KOPT-K1 (cell line): Measurements from ENCODE around the gene ASAP2.

Experiments used
- H3K27ac ChIP-seq: fragments of 200-600 bp; sonication (generic); 2 replicates; pipeline ENCODE4 v1.5.1; 2016; ENCODE audit warnings: antibody characterized with exemption, mild to moderate bottlenecking, low read depth, low read length; ENCODE audit not compliant: poor library complexity, severe bottlenecking
- H3K36me3 ChIP-seq: fragments of 200-600 bp; sonication (generic); 2 replicates; pipeline ENCODE4 v1.5.1; 2017; ENCODE audit warnings: antibody characterized with exemption, mild to moderate bottlenecking, low read length, moderate library complexity; ENCODE audit not compliant: insufficient read depth
- H3K9me3 ChIP-seq: fragments of 200-600 bp; sonication (generic); 2 replicates; pipeline ENCODE4 v1.5.1; 2017; ENCODE audit warnings: antibody characterized with exemption, low read length, mild to moderate bottlenecking; ENCODE audit not compliant: insufficient read depth, poor library complexity, severe bottlenecking

The ASAP2 gene

DNA sequence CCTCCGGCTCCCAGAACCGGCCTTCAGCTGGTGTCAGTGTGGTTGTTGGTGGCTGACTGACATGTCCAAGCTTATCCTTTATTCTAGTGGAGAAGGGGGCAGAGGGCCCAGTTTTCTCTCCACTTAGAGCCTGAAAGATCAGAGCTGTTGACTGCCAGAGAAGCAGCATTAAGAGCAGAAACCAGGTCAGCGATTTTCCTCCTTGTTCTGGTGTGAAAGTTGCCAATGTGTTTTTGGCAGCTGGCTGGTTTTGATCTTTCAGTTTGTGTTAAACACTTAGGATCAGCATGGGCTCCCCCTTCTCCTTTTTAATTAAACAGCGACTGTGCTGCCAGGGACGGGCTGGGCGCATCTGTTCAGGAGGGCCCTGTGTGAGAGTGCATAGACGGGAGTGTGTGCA, 100.9 kb downstream of the ASAP2 start:
- Histone ChIP-seq H3K9me3 (no peaks in the 10 kb centered on the region), H3K36me3 (no peaks in the 10 kb centered on the region), H3K27ac (no peak overlapping the region)

DNA sequence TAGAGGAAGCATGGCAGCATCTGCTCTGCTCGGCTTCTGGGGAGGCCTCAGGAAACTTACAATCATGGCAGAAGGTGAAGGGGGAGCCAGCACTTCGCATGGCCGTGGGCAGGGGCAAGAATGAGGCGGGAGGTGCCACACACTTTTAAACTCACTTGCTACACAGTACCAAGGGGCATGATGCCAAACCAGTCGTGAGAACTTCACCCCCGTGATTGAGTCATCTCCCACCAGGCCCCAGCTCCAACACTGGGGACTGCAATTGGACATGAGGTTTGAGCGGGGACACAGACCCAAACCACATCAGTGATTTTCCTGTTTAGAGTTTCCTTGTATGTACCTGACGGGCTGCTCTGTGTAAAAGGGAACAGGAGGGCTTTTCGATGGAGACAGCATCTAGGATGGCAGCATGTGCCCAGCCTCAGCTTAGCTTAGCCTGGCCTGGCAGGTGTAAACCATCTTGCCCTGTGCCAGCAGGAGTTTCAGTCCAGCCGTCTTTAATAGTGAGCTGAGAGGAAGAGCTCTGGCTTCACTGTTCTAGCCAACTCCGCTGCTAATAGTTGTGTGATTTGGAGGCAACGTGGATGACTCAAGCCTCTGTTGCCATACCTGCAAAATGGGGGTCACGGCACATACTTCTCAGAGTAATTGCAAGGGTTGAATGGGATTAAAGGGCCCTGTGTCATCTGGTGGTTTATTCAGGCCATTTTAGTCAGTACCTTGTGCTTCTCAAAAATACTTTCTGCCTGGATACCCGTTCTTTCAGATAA, 101.8 kb downstream of the ASAP2 start:
- H3K27ac ChIP-seq = no peak overlapping the region
- H3K36me3 ChIP-seq = no peaks in the 10 kb centered on the region
- no peaks in the 10 kb centered on the region for H3K9me3 ChIP-seq

DNA sequence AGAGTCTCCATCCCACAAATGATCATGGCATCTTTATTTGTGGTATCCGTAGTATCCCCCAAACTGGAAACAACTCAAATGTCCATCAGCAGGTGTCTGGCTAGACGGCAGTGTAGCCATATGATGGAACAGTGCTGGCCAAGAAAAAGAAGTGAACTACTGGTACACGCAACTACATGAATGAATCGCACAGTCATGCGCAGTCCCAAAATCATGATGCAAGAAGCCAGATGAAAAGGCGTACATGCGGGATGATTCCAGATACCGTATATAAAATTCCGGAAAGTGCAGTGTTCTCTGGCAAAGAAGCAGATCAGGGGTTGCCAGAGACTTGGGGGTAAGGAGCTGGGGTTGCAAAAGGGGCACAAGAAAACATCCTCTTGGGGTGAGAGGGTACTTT, 102.5 kb downstream of the ASAP2 start:
- Histone ChIP-seq H3K9me3 (no peaks in the 10 kb centered on the region), H3K36me3 (no peaks in the 10 kb centered on the region), H3K27ac (no peak overlapping the region)

DNA sequence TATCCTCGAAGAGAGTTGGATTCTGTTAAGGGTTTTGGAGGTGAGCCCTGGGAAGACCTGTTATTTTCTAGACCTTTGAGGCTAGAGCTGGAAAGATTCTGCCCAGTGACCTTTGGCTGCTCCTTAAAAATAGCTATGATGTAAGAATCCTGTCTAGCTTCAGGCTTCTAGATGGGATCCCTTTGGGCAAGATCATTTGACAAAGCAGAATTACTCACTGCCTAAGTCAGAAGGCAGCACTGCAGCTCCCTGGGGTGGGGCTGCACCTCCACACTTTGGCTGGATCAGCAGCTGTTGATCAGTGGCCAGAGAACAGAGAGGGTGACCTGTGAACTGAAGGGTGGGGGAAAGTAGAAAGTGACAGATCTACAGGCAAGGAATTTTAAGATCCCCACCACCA, 103.8 kb downstream of the ASAP2 start:
- Histone ChIP-seq H3K27ac (no peak overlapping the region), H3K9me3 (no peaks in the 10 kb centered on the region), H3K36me3 (no peaks in the 10 kb centered on the region)

DNA sequence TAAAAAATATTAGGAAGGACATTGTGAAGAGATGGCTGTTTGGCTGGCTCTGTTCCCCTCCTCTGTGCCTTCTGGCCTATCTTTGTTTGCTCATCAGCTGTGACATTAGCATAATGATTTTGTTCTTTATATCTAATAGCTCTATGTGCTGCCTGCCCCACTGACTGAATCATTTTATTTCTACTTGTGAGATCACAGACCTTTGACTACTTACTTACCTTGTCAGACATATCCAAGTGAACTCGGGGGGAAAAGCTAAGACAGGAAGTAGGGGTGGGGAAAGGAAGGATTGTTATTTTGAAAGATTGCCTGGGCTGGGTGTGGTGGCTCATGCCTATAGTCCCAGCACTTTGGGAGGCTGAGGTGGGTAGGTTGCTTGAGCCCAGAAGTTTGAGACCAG, 104.2 kb downstream of the ASAP2 start:
- Histone ChIP-seq H3K27ac (no peak overlapping the region), H3K36me3 (no peaks in the 10 kb centered on the region), H3K9me3 (no peaks in the 10 kb centered on the region)

DNA sequence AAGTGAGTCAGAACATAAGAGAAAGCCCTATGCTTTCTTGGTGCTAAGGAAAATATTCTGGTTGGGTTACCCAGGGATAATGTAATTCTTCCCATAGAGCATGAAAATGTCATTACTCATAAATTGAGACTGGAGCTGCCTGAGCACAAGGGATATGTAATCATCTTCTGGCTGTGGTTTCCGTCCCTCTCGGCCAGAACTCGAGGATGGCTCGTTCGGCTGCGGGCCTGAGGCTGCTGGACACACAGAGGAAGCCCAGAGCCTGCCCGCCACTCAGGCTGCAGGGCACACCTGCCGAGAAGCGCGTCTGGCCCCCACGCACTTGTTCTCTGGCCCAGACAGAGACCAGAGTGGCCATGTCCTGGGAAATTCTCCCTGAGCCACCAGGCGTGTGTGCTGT, 104.9 kb downstream of the ASAP2 start:
- H3K27ac ChIP-seq = no peak overlapping the region
- no peaks in the 10 kb centered on the region for H3K9me3 ChIP-seq
- H3K36me3 ChIP-seq = no peaks in the 10 kb centered on the region

DNA sequence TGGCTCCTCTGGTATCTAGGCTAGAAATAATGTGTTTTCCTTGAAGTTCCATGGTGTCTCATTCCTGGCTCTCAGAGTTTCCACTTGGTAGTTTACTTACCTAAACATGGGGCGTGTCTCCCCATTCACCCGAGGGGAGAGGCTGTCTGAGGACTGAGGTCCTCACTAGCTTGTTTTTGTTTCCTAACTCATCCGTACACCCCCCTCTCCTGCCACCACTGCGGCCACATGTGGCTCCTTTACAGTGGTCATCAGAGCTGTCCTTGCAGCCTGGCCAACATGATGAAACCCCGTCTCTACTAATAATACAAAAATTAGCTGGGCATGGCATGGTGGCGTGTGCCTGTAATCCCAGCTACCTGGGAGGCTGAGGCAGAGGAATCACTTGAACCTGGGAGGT, 106.0 kb downstream of the ASAP2 start:
- Histone ChIP-seq H3K9me3 (no peaks in the 10 kb centered on the region), H3K27ac (no peak overlapping the region), H3K36me3 (no peaks in the 10 kb centered on the region)

DNA sequence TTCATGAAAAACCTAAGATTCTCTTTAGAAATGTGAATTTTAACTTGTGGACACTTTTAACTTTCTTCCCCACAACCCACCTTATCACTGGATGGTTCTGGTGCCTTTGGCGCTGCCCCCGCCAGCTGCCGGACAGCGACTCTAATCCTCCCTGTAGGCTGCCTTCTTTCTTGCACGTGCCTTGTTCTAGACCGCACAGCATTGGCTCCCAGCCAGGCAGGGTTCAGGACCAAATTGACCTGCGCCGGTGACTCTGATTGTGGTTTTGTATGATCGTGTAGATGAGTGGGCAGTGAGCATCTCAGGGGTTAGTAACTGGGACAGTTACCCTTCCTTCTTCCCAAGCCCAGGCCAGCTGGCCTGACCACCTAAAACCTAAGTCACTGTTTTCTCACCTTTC, 106.8 kb downstream of the ASAP2 start:
- H3K9me3 ChIP-seq = no peaks in the 10 kb centered on the region
- no peak overlapping the region for H3K27ac ChIP-seq
- H3K36me3 ChIP-seq = no peaks in the 10 kb centered on the region

DNA sequence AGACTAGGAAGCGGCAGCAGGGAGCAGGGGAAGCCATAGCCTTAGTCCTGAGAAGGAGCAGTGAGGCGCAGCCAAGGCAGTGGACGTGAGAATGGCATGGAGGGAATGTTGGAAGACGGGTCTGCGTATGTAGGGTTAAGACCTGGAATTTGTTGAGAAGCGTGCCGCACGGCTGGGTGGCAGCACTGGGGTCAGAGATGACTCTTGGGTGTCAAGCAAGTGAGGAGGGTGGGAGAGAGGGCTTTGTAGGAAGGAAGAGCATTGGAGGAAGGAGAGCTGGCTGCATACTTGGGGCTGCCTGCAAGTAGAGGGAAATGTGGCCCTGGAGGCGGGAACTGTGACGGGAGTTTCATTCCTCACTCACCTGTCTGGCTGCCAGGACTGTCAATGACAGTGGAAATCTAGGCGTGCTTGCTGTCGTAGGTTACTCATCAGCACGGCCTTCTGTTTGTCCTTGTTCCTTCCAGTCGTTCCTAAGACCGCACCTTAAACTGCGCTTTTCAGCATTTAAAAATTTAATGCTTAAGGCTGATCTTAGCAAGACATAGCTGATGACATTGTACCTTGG, 108.8 kb downstream of the ASAP2 start:
- no peaks in the 10 kb centered on the region for H3K9me3 ChIP-seq
- no peak overlapping the region for H3K27ac ChIP-seq
- no peaks in the 10 kb centered on the region for H3K36me3 ChIP-seq

DNA sequence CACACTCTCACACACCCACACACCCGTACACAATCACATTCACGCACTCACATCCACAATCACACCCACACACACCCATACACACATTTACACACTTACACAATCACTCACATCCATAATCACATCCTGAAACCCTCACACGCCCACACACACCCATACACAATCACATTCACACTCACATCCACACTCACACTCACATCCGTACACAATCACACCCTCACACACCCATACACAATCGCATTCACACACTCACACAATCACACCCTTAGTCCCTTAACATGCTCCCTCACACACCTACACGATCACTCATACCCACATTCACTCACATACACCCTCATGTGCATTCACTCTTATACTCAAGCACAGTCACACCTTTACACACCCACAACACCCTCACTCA, 110.9 kb downstream of the ASAP2 start:
- H3K36me3 ChIP-seq = no peaks in the 10 kb centered on the region
- no peaks in the 10 kb centered on the region for H3K9me3 ChIP-seq
- no peak overlapping the region for H3K27ac ChIP-seq

DNA sequence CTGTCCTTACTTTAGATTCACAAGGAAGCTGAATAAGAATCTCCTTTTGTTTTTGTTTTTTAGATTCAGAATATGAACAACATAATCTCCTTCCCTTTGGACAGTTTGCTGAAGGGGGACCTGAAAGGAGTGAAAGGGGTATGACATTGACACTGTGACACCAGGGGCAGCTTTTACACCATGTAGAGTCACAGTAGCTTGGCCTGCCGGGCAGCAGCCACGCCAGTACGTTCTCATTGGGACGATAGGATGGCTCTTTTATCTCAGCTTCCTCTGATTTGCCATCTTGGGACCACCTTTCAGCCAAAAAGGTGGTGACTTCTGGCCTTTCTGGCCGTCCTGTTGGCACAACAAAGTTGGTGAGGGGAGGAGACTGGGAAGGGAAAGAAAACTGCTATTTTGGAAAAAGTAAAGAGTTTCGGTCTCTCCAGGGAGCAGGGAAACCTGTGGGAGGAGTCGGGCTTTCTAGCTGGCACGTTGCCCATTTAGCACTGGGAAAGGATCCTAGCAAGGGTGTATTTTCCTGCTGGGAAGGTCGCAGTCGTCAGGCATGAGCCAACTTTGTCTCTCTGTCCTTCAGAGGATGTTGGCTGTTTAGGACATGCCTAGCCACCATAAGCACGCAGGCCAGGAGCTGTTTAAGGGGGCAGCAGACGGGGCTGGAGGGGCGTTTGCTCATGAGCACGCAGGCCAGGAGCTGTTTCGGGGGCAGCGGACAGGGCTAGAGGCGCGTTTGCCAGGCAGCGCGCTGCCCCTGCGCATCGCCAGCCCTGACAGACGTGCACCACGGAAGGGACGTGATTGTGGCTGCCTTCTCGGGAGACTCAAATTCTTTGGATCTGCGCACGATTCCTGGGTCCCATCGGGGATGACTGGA, 112.1 kb downstream of the ASAP2 start:
- Histone ChIP-seq H3K36me3 (no peaks in the 10 kb centered on the region), H3K27ac (no peak overlapping the region)

DNA sequence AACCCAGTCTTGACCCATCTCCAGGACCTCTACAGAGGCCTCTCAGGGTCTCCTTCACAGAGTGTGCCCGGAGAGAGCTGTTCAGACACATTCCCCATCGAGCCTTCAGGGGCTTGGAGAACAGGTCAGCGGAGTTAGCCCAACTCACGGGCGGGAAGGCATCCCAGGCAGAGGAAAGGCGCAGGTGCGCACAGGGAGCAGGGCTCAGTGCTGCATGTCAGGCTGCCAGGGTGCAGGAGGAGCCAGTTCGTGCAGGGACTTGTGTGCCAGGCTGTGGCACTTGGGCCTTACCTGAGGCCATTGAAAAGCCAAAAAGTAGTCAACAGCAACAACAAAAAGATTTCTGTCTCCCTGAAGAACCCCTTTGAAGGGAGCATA, 112.7 kb downstream of the ASAP2 start:
- Histone ChIP-seq H3K27ac (no peak overlapping the region), H3K36me3 (no peaks in the 10 kb centered on the region), H3K9me3 (no peaks in the 10 kb centered on the region)

More for the DNA sequence above, 112.1 kb downstream of the ASAP2 start:
- H3K9me3 ChIP-seq = no peaks in the 10 kb centered on the region

DNA sequence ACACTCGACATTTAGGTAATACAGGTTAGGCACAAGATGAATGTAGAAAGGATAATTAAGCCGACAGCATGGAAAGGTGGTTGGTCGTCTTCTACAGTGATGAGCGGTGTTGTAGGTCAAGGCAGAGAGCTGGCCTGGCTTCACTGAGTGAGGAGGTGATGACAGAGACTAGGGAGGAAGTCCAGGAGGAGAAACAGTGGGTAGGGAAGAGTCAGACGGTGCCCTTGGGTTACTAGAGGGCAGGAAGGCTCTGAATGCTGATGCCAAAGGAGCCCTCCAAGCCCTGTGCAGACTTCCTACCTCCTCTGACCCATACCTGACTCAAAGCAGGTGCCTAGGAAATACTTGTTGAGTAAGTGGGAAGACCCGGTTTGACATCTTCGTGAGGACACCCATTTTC, 116.0 kb downstream of the ASAP2 start:
- H3K27ac ChIP-seq = no peak overlapping the region
- no peaks in the 10 kb centered on the region for H3K36me3 ChIP-seq
- H3K9me3 ChIP-seq = no peaks in the 10 kb centered on the region

DNA sequence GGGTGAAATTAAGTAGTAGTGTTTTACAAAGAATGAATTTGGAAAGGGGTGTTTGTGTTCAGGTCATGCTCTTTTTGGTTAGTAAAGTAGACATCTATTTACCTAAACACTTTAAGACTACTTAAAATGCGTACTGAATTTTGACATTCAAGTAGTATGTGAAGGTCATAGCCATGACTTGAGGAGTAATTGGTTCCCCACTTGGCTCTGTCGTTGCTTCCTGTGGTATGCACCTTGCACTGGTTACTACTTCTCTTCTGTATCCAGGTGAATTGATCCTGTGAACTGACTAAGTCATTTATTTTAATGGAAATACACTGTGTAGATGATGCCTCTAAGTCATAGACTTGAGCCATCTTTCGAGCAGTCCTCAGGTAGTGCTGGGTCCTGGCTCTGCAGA, 118.8 kb downstream of the ASAP2 start:
- Histone ChIP-seq H3K36me3 (no peaks in the 10 kb centered on the region), H3K27ac (no peak overlapping the region), H3K9me3 (no peaks in the 10 kb centered on the region)

DNA sequence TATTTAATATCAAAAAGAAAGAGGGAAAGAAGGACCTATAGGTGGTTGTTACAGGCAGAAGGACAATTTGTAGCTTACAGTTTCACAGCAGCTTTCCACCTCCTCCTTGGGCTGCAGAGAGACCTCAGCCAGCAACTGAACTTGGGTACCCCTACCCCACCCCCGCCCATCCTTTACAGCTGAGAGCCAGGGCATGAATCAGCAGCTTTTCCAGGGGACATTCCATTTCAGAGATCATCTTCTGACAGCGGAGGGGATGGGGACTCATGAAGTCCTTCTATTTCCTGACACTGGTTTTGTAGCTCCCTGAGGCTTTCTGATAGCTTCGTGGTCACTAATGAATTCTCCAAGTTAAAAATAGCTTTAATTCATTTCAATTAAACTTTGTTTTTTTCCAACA, 120.4 kb downstream of the ASAP2 start:
- Histone ChIP-seq H3K36me3 (no peaks in the 10 kb centered on the region), H3K9me3 (no peaks in the 10 kb centered on the region), H3K27ac (no peak overlapping the region)
